GM15510 (cell line): Measurements from ENCODE around the gene METRNL.

Source experiments
- POLR2A ChIP-seq: IDR thresholded peaks from 3 replicates; pipeline ENCODE4 v1.6.1; 2011; ENCODE audit warnings: borderline replicate concordance; ENCODE audit not compliant: insufficient read length; ENCODE audit errors: extremely low read depth

The METRNL gene

GRCh38 chr17:83104577-83105505, 25.4 kb downstream of the METRNL start:
- TF ChIP-seq POLR2A, result no peak

GRCh38 chr17:83105512-83105911, 26.1 kb downstream of the METRNL start:
- TF ChIP-seq POLR2A, result no peak

- TF ChIP-seq POLR2A, result no peak
These were observed 26.7 kb downstream of the METRNL start for GRCh38 chr17:83106056-83106588.

GRCh38 chr17:83106913-83107655, 27.7 kb downstream of the METRNL start:
- TF ChIP-seq POLR2A, result no peak

- TF ChIP-seq POLR2A, result no peak
These were observed 28.2 kb downstream of the METRNL start for GRCh38 chr17:83107656-83108048.

DNA sequence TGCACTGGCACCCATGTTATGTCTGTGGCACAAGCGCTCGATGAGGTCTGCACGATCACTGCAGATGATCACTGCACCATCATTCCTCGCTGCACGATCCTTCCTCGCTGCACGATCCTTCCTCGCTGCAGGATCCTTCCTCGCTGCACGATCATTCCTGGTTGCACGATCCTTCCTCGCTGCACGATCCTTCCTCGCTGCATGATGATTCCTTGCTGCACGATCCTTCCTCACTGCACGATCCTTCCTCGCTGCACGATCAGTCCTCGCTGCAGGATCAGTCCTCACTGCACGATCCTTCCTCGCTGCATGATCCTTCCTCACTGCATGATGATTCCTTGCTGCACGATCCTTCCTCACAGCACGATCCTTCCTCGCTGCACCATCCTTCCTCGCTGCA, 29.3 kb downstream of the METRNL start:
- TF ChIP-seq POLR2A, result no peak

DNA sequence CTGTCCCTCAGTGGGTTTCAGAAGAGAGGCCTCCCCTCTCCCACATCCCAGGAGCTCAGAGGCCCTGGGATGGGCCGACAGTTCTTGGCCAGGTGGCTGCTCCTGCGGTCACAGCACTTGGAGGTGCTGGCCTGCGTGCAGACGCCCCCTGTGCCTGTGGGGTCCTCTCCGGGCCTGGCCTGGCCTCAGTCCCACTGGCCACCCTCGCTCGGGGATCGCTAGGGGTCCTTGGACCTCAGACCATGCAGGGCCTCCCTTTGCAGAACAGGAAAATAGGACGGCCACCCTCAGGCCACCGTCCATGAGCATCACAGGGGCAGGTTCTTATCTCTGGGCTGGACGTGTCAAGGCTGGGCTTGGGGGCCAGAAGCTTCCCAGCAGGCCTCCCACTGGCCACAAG, 30.0 kb downstream of the METRNL start:
- no peak for TF ChIP-seq POLR2A

DNA sequence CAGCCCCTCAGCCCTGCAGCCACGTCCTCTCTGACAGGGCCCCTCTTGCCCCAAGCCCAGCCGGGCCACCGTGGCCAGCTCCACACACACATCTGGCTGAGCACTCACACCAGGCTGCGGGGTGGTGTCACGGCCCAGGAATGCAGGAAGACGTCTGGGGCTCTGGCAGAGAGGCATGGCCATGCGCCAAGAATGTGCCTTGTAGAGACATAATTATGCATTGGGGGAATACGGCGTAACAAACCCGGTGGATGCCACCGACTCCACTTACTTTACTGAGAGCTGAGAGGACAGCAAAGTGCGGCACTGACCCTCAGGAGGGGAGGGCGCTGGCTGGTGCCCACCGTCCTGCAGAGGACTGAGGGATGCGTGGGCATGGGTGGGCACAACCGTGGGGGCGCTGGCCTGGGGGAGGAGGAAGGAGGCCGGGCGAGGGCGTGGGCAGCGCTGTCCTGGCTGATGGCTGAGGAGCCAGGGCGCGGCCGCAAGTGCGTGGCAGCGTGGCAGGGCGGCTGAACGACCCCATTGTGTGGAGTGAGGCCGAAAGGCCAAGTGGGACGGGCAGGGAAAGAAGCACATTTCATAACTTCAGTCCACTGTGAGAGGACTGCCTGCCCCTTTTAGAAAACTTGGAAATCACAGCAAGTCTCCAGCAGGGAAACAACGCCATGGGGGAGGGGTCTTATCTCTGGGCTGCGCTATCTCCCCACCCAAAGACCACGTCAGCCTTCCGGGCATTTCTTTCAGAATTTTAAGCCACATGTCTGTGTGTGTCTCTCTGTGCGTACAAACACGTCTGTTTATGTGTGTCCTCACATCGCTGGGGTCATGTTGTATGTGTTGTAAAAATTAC, 30.6 kb downstream of the METRNL start:
- no peak for TF ChIP-seq POLR2A

- TF ChIP-seq POLR2A, result no peak
These were observed 31.3 kb downstream of the METRNL start for GRCh38 chr17:83110735-83111134.

DNA sequence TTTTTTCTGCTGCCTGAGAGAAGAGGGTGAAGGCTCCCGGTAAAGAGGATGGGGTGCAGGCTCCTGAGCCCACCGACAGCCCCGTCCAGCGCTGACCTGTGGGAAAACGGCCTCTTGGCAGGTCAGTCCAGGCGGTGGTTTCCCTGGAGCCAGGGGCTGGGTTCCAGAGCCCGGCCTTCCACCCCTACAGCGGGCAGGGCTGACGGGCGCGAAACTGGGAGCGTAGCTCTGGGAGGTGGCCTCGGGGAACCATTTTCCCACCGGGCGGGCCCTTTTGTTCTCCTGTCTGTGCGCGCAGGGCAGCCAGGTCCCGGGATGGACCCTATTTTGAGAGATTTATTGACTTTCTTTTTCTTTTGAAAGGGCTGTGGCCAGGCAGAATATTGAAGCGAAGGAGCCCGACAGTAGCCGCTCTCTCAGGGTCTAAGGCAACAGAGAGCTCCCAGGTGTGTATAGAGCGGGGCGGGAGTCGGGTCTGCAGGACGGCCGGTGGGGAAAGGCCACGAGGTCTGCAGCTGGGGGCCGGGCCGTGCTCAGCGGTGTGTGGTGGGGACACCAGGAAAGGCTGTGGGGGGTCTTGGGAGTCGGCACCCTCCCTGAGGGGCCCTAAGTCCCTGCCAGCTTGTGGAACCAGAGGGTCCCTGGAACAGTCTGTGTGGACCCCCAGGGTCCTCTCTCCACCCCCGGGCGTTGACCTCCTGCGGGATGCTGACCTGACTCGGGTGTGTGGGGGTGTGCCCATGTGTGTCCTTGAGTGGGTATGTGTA, 32.3 kb downstream of the METRNL start:
- no peak for TF ChIP-seq POLR2A

GRCh38 chr17:83113381-83113780, 34.0 kb downstream of the METRNL start:
- TF ChIP-seq POLR2A, result no peak

DNA sequence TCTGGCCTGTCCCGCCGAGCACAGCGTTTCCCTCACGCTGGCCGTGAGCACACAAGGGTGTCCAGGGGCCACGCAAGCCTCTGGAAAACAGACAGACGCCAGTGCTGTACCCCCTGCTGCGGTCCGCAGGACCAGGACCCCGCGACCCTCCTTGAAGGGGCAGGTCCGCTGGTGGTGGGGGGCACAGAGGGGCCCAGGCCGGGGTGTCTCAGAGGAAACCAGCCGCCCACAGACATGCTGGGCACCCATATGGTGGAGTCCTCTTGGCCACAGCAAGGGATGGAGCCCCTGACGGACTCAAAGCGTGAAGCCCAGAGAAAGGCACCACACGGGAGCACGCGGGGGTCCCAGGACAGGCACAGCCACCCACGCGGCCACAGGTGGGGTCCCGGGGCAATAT, 34.4 kb downstream of the METRNL start:
- TF ChIP-seq POLR2A, result no peak

DNA sequence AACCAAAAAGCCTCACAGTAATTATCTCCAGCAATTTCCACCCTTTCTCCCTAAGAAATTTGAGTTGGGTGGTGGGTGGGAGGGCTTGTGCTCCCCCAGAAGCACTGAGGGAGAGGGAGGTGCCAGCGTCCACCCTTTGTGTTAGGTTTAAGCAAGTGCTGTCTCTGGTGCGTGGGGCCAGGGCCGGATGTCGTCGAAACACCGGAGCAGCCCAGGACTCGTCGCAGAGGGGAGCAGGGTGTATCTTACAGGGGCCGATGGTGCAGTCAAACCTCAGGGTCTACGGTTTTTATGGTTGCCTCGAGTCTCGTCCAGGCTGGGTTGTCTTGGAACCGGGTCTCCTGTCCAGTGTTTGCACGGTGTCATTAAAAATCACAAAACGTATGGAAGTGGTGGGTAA, 35.3 kb downstream of the METRNL start:
- no peak for TF ChIP-seq POLR2A

- TF ChIP-seq POLR2A, result no peak
These were observed 35.8 kb downstream of the METRNL start for GRCh38 chr17:83115202-83115651.

- no peak for TF ChIP-seq POLR2A
These were observed 36.4 kb downstream of the METRNL start for GRCh38 chr17:83115832-83116231.

GRCh38 chr17:83116311-83116771, 36.9 kb downstream of the METRNL start:
- TF ChIP-seq POLR2A, result no peak
